WI38 (cell line): Measurements from ENCODE around the gene EXOC4.

ENCODE experiments used
- H3K4me3 ChIP-seq: 2 replicates; pipeline ENCODE4 v1.5.1; 2011; ENCODE audit warnings: low read depth, mild to moderate bottlenecking, control low read depth, low read length
- TF ChIP-seq, protein P1 (sequence below): IDR thresholded peaks from 2 replicates; pipeline ENCODE4 v1.5.1; 2012; ENCODE audit warnings: low read depth, mild to moderate bottlenecking, control low read depth, low read length

EXOC4 gene

DNA sequence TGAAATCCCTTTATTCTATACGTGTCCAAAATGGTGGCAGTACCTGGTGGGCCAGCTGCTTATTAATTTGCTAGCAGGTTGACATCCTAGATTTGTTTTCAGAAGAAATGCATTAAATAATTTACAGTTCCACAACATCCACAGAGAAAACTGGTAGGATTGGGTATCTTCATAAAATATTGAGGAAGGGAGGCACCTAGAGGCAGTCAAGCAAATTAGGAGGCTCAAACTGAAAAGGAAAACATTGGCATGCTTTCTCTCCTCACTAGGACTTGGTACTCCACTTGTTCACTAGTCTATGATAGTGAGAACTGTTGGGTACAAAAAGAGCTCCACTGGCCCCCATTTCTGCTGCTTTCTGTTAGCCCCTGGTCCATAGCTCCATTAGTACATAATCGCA, 855.9 kb downstream of the EXOC4 start:
- TF ChIP-seq, protein P1, sequence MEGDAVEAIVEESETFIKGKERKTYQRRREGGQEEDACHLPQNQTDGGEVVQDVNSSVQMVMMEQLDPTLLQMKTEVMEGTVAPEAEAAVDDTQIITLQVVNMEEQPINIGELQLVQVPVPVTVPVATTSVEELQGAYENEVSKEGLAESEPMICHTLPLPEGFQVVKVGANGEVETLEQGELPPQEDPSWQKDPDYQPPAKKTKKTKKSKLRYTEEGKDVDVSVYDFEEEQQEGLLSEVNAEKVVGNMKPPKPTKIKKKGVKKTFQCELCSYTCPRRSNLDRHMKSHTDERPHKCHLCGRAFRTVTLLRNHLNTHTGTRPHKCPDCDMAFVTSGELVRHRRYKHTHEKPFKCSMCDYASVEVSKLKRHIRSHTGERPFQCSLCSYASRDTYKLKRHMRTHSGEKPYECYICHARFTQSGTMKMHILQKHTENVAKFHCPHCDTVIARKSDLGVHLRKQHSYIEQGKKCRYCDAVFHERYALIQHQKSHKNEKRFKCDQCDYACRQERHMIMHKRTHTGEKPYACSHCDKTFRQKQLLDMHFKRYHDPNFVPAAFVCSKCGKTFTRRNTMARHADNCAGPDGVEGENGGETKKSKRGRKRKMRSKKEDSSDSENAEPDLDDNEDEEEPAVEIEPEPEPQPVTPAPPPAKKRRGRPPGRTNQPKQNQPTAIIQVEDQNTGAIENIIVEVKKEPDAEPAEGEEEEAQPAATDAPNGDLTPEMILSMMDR: no peak
- no peak overlapping the region for H3K4me3 ChIP-seq

DNA sequence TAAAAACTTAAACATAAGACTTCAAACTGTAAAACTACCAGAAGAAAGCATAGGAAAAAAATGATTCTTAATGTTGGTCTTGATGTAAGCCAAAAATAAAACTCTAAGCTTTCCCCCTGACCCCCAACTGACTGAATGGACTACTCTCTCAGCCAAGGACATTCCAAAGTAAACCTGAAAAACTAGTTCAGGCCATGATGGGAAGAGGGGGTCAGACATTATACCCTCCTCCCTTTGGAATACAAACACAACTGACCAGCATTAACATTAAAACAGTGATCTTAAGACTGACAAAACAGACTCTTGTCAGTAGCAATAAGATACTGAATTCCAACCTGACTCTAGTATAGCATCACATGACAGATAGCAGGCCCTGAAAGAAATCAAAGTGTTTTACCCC, 860.8 kb downstream of the EXOC4 start:
- H3K4me3 ChIP-seq: no peak overlapping the region
- TF ChIP-seq, protein P1: no peak

DNA sequence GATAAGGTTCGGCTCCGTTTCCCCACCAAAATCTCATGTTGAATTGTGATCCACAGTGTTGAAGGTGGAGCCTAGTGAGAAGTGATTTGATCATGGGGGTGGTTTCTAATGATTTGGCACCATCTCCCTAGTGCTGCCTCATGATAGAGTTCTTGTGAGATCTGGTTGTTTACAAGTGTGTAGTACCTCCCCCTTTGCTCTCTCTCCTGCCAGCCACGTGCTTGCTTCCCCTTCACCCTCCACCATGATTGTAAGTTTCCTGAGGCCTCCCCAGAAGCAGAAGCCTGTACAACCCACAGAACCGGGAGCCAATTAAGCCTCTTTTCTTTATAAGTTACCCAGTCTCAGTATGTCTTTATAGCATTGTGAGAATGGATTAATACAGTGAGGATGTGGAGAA, 862.1 kb downstream of the EXOC4 start:
- H3K4me3 ChIP-seq: no peak overlapping the region
- TF ChIP-seq, protein P1: no peak
